K562 (cell line): Measurements from ENCODE around the gene CDK5RAP3. TPM values are rescaled to one million over a fixed set of nuclear protein-coding genes. Genes with fewer than 3 reads are reported as not detected.

Experiments
- BCLAF1 ChIP-seq, 2 experiments: fragments of 450-650 bp in 1 of 2; IDR thresholded peaks; 2 replicates each; pipeline ENCODE4 v1.6.1; 2011 to 2017; ENCODE audit warnings: low read depth in 2 of 2, antibody characterized with exemption in 1 of 2, borderline replicate concordance in 1 of 2, low read length in 1 of 2, mild to moderate bottlenecking in 1 of 2, mixed read lengths in 1 of 2; ENCODE audit not compliant: control insufficient read depth in 1 of 2
- CHD2 ChIP-seq: IDR thresholded peaks from 2 replicates; pipeline ENCODE4 v1.6.1; 2011; ENCODE audit warnings: low read depth, low read length
- FOXK1 ChIP-seq: sonication (generic); formaldehyde crosslinking; IDR thresholded peaks from 2 replicates; pipeline ENCODE4 v1.8.0; 2022; ENCODE audit warnings: missing genetic modification reagents, mild to moderate bottlenecking, borderline replicate concordance
- JUND ChIP-seq, 2 experiments: IDR thresholded peaks; 2 replicates in 1 of 2; 3 replicates in 1 of 2; pipeline ENCODE4 v1.6.1; 2011; ENCODE audit warnings: borderline replicate concordance in 2 of 2, low read depth in 2 of 2, low read length in 2 of 2, improper control_type of control experiment in 1 of 2, missing biosample characterization in 1 of 2, missing genetic modification characterization in 1 of 2, missing genetic modification reagents in 1 of 2
- PATZ1 ChIP-seq: fragments of 250-450 bp; sonication (Bioruptor Pico); IDR thresholded peaks from 2 replicates; pipeline ENCODE4 v1.5.0; 2020; ENCODE audit warnings: mild to moderate bottlenecking, borderline replicate concordance
- STAT5A ChIP-seq: IDR thresholded peaks from 2 replicates; pipeline ENCODE4 v1.6.1; 2012; ENCODE audit warnings: low read length, inconsistent platforms, borderline replicate concordance
- TAF7 ChIP-seq: fragments of 450-650 bp; IDR thresholded peaks from 2 replicates; pipeline ENCODE4 v1.6.1; 2016; ENCODE audit warnings: missing genetic modification characterization, missing compliant biosample characterization
- THAP12 ChIP-seq: fragments of 250-450 bp; sonication (Bioruptor Pico); IDR thresholded peaks from 2 replicates; pipeline ENCODE4 v1.9.0; 2021; ENCODE audit warnings: mild to moderate bottlenecking, inconsistent platforms
- U2AF2 ChIP-seq: fragments of 200-400 bp; formaldehyde crosslinking; optimal IDR thresholded peaks from 2 replicates; pipeline ENCODE3; 2017; ENCODE audit warnings: low read depth, mild to moderate bottlenecking, low read length
- USF1 ChIP-seq: sonication (generic); formaldehyde crosslinking; IDR thresholded peaks from 2 replicates; pipeline ENCODE4 v1.9.0; 2022; ENCODE audit warnings: mild to moderate bottlenecking, missing genetic modification reagents
- XRCC4 ChIP-seq: IDR thresholded peaks from one replicate; pipeline ENCODE4 v1.6.1; 2011; ENCODE audit not compliant: insufficient read depth, insufficient read length; ENCODE audit errors: extremely low read depth
- XRCC5 ChIP-seq: fragments of 200-400 bp; formaldehyde crosslinking; IDR thresholded peaks from 2 replicates; pipeline ENCODE4 v1.6.1; 2017; ENCODE audit warnings: low read depth, mild to moderate bottlenecking, low read length
- ZBTB12 ChIP-seq: fragments of 250-450 bp; sonication (Bioruptor Pico); IDR thresholded peaks from 2 replicates; pipeline ENCODE4 v1.4.0; 2020
- ZNF449 ChIP-seq: fragments of 250-450 bp; sonication (Bioruptor Pico); IDR thresholded peaks from 2 replicates; pipeline ENCODE4 v1.8.0; 2022; ENCODE audit warnings: moderate library complexity, mild to moderate bottlenecking, inconsistent platforms
- polyA plus RNA-seq, 8 experiments: library from polyadenylated mRNA; depleted of rRNA in 4 of 8; stranded (reverse) in 5 of 8; unstranded in 3 of 8; fragments of >200 nt; fragmentation: Nextera tagmentation in 2 of 8; fragmentation: Illumina TruSeq in 1 of 8; extraction: Ambion mirVana in 2 of 8; extraction: Trizol in 1 of 8; gene quantifications; 2 replicates each; pipeline versions ENCODE4 v1.2.1 to v1.2.3, GENCODE V29; 2011 to 2014; ENCODE audit warnings: inconsistent platforms in 1 of 8, missing spikeins in 1 of 8
- total RNA-seq, 7 experiments: library from RNA; depleted of rRNA in 6 of 7; stranded (reverse); fragments of >200 nt in 6 of 7; fragmentation: Illumina TruSeq in 2 of 7; extraction: Trizol in 2 of 7; gene quantifications; 2 replicates each; pipeline versions ENCODE4 v1.2.1 to v1.2.3, GENCODE V29; 2011 to 2021; ENCODE audit warnings: low replicate concordance in 1 of 7

Gene CDK5RAP3
- total and polyA plus RNA-seq, 9 of the 15 experiments (the other 6 are each of a cell fraction or from before 2014, with no cell fraction given), result 44.2 to 202 (median 91.5) TPM

GRCh38 chr17:47970725-47971499 lies at the start of gene CDK5RAP3 (continued):
- TF ChIP-seq THAP12 (CRISPR knock-in tag), result peak; percentile 71
- TF ChIP-seq FOXK1 (CRISPR knock-in tag), result peak; percentile 97; the same call in 1 of the 2 replicates
- no peak for TF ChIP-seq BCLAF1 (IDR thresholded peaks at IDR 0.05; ENCODE audit: borderline replicate concordance in 1 of 2, control insufficient read depth in 1 of 2, low read depth in 2 of 2, low read length in 1 of 2)
- no peak for TF ChIP-seq PATZ1
- peak; percentile 60 for TF ChIP-seq CHD2
- TF ChIP-seq TAF7, result peak; percentile 57; the same call in 1 of the 2 replicates
- TF ChIP-seq U2AF2, result no peak
- no peak for TF ChIP-seq ZNF449 (CRISPR knock-in tag)
- TF ChIP-seq STAT5A, result no peak
- TF ChIP-seq USF1 (CRISPR knock-in tag), result peak; percentile 88
- peak; percentile 89 for TF ChIP-seq XRCC5
- TF ChIP-seq ZBTB12 (CRISPR knock-in tag), result no peak
- TF ChIP-seq JUND (IDR thresholded peaks at IDR 0.05; ENCODE audit: borderline replicate concordance, low read depth, low read length), result peak; percentile 45
- TF ChIP-seq JUND (tag; IDR thresholded peaks at IDR 0.05; ENCODE audit: borderline replicate concordance, low read depth, low read length), result no peak; the same call in 2 of the 3 replicates
- no peak for TF ChIP-seq XRCC4
